ENCODE measurements around the gene UPK1B.
"Not testable (repeated sequence)": the region's sequence is repeated elsewhere in the genome, so short reads cannot be mapped to it uniquely, and the experiment has no call there.

The UPK1B gene

GRCh38 chr3:119227070-119227850, 53.9 kb downstream of the UPK1B start:
- DNase-seq: no peak

DNA sequence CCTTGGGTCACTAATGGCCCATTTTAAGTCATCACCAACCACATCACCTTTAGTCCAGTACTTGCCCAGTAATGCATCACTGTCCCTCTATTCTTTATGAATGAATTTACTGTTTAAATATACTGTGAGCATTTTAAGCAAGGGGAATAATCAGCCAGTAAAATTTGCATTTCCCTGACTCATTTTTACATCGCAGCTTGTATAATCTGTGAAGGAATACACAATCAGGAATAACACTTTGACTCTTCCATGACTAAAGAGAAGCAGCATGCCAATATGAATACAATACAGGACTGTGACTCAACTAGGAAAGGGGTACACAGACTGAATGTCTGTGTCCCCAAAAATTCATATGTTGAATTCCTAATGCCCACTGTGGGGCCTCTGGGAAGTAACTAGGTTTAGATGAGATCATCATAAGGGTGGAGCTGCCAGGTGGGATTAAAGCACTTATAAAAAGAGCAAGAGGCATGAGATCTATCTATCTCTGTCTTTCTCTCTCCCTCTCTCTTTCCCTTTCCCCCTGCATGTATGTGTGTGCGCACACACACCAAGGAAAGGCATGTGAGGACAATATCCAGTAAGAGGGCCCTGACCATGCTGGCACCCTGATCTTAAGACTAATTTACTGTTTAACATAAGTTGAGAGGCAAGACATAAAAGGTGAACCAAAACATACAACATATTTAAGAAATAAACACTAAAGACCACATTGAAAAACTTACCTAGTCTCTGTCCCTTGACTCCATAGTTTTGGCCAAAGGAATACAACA, 55.2 kb downstream of the UPK1B start:
- DNase-seq: no peak

GRCh38 chr3:119229190-119229589, 55.8 kb downstream of the UPK1B start:
- no peak for DNase-seq

DNA sequence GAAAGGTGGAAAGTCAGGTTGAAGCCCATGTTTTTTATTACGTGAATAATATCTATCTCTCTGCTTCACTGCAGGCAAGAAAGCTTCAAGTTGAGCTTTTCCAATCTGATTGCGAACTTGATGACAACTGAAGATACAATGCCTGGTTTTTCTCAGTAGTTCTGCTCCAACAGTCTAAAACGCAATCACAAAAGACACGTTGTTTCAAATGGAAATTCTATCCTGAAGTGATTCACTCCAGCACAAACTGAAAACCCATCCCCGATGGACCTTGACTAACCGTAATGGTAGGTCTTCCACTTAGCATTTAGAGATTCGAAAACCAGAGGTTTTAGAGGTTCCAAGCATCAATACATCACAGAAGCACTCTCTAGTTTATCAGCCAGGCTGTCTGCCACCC, 56.7 kb downstream of the UPK1B start:
- no peak for DNase-seq

DNA sequence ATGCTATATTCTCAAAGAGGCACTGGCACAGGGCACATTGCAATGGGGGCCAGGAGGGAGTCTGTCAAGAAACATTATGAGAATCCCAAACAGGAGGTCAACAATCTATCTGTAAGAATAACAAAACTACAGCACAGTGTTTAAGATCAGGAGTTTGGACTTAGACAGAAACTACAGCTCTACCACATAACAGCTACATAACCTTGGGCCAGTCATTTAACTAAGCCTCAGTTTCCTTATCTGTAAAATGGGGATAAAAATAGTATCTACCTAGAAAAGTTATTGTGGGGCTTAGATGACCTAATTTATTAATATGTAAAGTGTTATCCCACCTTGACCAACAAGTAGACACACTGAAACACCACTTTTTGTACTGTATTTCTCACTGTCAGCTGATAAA, 57.3 kb downstream of the UPK1B start:
- DNase-seq: no peak

- no peak for DNase-seq
Observed at GRCh38 chr3:119234610-119235009, 61.2 kb downstream of the UPK1B start.

- DNase-seq: no peak
Observed at GRCh38 chr3:119235151-119235550, 61.8 kb downstream of the UPK1B start.

- DNase-seq: peak; percentile 25
Observed at GRCh38 chr3:119236756-119237155, 63.4 kb downstream of the UPK1B start.

DNA sequence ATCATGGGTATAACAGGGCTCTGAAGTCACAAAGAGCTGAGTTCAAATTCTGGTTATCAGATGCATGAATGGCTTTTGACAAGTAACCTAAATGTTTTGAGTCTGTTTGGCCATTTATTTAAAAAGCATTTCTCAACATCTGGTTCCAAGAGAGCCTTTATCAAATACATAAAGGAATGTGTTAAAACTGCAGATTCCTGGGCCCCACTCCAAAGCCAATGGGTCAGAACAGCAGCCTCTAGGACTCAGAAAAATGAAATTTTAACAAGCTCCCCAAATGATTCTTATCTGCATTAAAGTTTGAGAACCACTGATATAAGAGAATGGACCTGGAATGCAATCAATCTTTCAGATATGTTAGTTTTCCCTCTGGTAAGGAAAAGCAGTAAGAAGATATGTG, 63.9 kb downstream of the UPK1B start:
- no peak for DNase-seq

DNA sequence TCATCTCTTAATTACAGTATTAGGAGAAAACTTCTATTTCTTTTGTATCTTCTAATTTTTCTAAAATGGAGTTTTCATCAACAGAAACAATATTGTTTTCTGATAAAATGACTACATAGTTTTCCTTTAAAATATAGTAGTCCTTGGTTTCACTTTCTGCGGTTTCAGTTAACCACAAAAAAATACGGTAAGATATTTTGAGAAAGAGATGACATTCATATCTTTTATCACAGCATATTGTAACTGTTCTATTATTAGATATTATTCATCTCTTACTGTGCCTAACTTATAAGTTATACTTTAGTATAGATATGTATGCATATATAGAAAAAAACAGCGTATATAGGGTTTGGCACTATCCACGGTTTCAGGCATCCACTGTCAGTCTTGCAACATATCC, 65.0 kb downstream of the UPK1B start:
- DNase-seq: no peak

- peak; percentile 11 for DNase-seq
Observed at GRCh38 chr3:119239206-119239820, 65.9 kb downstream of the UPK1B start.

GRCh38 chr3:119240101-119240590, 66.7 kb downstream of the UPK1B start:
- peak; percentile 48 for DNase-seq

DNA sequence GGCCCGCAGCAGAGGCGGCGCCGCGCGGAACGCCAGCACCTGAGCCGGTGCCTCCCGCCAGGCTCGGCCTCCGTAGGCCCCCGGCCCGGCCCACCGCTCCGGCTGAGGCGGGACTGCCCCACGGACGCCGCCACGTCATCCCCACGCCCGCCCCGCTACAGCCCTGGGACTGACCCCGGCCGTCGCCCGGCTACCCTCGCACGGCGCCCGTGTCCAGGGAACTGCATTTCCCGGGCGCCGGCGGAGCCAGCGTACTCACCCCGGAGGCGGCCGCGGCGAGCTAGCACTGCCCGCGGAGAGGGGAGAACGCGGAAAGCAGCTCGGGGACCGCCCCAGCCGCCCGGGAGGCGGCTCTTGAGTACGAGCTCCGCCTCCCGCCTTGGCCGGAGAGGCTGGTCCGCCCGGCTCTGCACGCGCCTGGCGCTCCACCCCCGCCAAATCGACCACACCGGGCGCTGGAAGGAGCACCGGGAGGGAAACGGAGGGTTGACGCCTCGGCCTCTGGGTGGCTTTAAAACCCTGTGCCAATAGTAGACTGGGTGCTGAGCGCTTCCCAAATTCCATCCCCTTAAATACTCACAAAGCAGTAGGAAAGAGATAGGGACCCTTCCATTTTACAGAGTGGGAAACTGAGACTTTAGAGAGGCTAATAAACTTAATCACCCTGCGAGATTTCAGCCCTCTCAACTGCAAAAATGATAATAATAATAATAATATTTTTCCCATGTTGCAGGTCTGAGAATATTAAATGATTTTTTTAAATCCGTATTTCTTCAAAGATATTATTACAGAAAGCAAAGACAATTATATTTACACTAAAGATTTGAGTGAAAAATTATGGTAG, 67.4 kb downstream of the UPK1B start, which contains the start of gene B4GALT4:
B4GALT4 (minus strand) TSS at position 288 of the 844 bp plus-strand sequence. CDS start 10,779 bp downstream, outside the sequence.
- DNase-seq: peak; percentile 82

- DNase-seq: not testable (repeated sequence)
Observed at GRCh38 chr3:119242387-119243057, 69.1 kb downstream of the UPK1B start.

GRCh38 chr3:119243058-119243529, 69.7 kb downstream of the UPK1B start:
- DNase-seq: not testable (repeated sequence)

- DNase-seq: no peak
Observed at GRCh38 chr3:119243712-119244111, 70.3 kb downstream of the UPK1B start.

DNA sequence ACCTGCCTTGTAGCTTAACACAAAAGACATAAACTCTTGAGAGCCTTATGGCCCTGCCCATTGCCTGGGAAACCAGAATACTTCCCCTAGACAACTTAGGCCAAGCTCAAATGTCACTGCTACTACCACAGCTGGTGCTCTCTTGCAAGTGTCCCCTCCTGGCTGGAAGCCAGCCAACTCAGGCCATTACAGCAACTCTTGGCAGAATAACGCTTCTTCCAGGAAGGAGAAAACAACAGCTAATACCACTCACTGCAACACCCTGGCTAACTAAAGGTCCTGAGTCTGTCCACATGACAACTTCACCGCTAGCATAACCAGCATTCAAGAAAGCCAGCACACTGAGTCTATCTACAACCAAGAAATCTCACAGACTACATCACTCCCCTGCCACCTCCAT, 72.4 kb downstream of the UPK1B start:
- DNase-seq: no peak

Measured in activated CD4-positive, alpha-beta T cell treated with anti-CD3 and anti-CD28 coated beads for 48 hours (primary cell).